Activated naive CD4-positive, alpha-beta T cell treated with anti-CD3 and anti-CD28 coated beads, Interleukin-2, amount 50 U/mL, for 72 hours (primary cell): ENCODE data around the gene NMNAT2. TPM values are rescaled to one million over a fixed set of nuclear protein-coding genes. Genes with fewer than 3 reads are reported as not detected.
"Not testable (repeated sequence)": the region's sequence is repeated elsewhere in the genome, so short reads cannot be mapped to it uniquely, and the experiment has no call there.

Source experiments
- ATAC-seq, 2 donors: fragments of 150-1000 bp; cut with Tn5 transposase; 2 replicates each; pipeline ENCODE4 v1.10.0; 2021; ENCODE audit warnings: mild to moderate bottlenecking in 2 of 2, moderate library complexity in 2 of 2
- DNase-seq, 2 donors: peaks; one replicate each; pipeline ENCODE4 v3.0.0; 2021 to 2022; ENCODE audit warnings: low spot score in 2 of 2
- H3K27ac Mint-ChIP-seq, 2 donors: one replicate each; pipeline ENCODE4 v1.8.0; 2022; ENCODE audit warnings: mild to moderate bottlenecking in 2 of 2, mixed read lengths in 2 of 2
- H3K36me3 Mint-ChIP-seq, 2 donors: one replicate each; pipeline ENCODE4 v1.8.0; 2022; ENCODE audit warnings: mixed read lengths in 2 of 2
- H3K9me3 Mint-ChIP-seq, 2 donors: one replicate each; pipeline ENCODE4 v1.8.0; 2022; ENCODE audit warnings: mixed read lengths in 2 of 2
- total RNA-seq, 2 donors: library from RNA; stranded (reverse); gene quantifications; one replicate each; pipeline ENCODE4 v1.2.3, GENCODE V29; 2022

Gene NMNAT2
- total RNA-seq, 2 donors from 2014 or later, result not detected

DNA sequence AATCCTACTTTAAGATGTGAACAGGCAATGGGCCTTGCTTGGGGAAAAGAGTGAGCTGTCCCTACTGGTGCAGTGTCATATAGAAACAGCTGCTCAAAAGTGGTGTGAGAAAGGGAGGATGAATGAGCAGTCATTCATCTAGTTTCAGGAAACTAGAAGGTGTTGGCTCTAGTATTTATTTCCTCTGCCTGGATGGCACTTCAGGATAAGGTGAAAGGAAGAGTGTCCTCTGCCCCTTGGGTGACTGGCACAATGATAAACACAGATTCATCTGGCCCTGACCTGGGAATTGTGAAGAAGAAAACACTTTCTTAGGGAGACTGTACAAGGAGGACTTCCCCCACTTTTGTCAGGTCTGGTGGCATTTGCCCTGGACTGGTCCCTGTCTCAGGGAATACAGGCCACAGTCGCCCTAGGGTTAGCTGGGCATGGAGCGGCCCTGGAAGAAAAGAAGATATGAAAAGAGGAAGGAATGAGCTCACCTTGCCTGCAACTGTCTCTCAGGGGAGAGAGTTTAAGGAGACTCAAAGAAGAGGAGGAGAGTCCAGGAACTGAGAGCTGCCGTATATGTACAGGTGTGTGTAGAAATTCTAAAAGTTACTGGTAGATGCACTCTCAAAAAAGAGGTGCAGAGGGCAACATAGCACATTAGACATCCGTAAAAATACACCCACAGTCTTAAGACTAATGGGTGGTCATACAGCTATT, 13.8 kb upstream of the NMNAT2 start:
- H3K9me3 Mint-ChIP-seq, result no peaks in the 10 kb centered on the region

GRCh38 chr1:183427591-183427990, 9.4 kb upstream of the NMNAT2 start:
- not testable (repeated sequence) for H3K9me3 Mint-ChIP-seq, ATAC-seq, DNase-seq, H3K27ac Mint-ChIP-seq, H3K36me3 Mint-ChIP-seq

More for the DNA sequence above, 13.8 kb upstream of the NMNAT2 start:
- H3K36me3 Mint-ChIP-seq, result no peaks in the 10 kb centered on the region
- H3K27ac Mint-ChIP-seq, result peak overlapping the region in 1 of 2 donors; percentile 24
- DNase-seq (no peak), ATAC-seq (peak in 1 of 2 donors; percentile 61)

DNA sequence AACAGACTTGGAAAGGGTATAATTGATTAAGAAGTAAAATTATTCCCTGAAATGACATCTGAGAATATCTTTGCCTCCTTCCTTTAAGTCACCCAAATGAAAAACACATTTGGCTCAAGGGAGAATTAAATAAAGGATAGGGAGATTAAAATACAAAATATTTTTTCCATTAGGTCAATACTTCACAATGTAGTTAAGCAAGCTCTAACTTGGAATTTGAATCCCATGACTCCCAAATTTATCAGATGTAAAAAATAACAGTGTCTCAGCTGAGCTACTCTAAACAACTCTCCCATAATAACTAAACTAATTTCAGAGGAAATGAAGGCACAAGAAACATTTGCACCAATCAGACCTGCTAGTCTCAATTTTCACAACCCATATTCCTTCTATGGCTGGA, 6.5 kb upstream of the NMNAT2 start:
- no peak for DNase-seq
- peaks cover 0 to 2% of the 10 kb centered on the region in 2 donors for H3K36me3 Mint-ChIP-seq
- H3K27ac Mint-ChIP-seq, result no peak overlapping the region
- ATAC-seq, result no peak
- H3K9me3 Mint-ChIP-seq, result no peaks in the 10 kb centered on the region

DNA sequence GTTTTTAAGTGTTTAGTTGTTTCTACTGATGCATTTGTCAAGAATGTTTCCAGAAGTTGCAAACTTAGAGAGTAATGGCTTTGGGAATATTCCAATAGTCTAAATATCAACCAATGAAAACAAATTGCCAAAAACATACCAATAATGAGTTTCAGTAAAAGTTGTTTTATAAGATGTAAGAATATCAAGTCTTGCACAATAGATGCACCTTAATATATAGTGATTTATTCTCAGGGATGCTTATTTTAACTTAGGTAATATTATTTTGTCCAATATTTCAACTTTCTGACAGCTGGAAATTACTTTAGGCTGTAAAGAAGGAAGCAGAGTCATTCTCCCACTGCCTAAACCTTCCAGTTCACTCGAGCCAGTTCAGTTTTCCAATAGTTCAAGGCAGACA, 5.4 kb upstream of the NMNAT2 start:
- H3K36me3 Mint-ChIP-seq, result peaks cover 0 to 10% of the 10 kb centered on the region in 2 donors
- H3K27ac Mint-ChIP-seq, result no peak overlapping the region
- DNase-seq, result no peak
- H3K9me3 Mint-ChIP-seq, result no peaks in the 10 kb centered on the region
- ATAC-seq, result no peak

- Mint-ChIP-seq H3K9me3 (no peaks in the 10 kb centered on the region), H3K36me3 (peaks cover 6 to 25% of the 10 kb centered on the region in 2 donors), H3K27ac (no peak overlapping the region)
- no peak for DNase-seq
- ATAC-seq, result no peak
Observed at GRCh38 chr1:183419399-183419798, 1.2 kb upstream of the NMNAT2 start.

DNA sequence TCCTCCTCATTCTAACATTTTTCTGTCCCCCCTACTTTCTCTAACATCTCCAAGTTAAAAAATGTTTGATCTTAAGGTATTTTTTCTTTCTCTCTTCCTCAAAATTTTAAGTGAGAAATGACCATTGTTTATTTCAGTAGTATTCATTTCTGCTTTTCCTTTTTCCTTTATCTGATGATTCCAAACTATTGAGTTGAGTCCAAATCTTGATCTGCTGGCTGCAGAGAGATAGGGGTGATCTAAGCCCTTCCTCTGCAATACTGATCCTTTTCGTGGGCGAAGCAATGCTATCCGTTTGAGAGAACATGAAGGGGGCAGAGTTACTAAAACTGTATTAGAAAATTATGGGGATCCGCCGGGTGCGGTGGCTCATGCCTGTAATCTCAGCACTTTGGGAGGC, 516 bp upstream of the NMNAT2 start:
- ATAC-seq (no peak), DNase-seq (no peak)
- Mint-ChIP-seq H3K27ac (no peak overlapping the region), H3K36me3 (peaks cover 6 to 25% of the 10 kb centered on the region in 2 donors), H3K9me3 (no peaks in the 10 kb centered on the region)

DNA sequence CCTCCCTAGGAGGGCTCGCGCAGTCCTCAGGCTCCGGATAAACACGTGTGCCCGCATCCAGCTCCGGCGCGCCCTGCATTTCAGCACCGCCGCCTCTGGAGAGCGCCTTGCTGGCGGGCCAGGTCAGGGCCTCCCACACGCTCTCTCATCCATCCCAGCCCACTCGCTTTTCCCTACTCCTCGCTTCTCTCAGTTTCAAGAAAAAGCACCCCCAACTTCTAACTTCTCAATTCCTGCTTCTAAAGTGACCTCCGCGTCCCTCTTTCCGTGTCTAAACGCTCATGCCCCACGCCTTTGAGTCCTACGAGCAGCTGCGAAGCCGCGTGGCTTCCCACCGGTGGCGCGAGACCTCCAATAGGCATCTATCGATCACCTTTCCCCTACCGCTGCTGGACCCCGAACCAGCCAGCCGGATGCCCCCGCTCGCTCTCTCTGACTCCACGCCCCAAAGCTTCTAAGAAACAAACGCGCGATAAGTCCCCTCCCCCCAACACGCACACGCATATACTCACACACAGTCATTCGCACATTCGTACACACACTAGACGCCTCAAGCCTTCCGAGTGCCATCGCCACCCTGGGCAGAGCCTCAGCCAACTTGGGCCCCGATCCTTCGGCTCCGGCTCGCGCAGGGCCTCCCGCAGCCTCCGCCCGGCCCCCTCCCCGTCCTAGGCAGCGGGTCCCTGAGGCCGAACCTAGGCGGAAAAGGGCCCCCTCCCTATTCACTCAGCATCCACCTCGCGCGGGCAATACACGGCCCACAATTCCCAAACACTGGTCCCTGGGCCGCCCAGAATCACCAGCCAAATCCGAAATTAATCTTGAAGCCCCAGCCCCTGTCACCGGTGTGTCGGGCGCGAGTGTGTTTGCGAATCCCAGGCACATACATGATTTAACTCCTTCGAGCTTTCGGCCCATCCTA, 1.1 kb downstream of the NMNAT2 start:
- H3K36me3 Mint-ChIP-seq, result peaks cover 6 to 25% of the 10 kb centered on the region in 2 donors
- no peak overlapping the region for H3K27ac Mint-ChIP-seq
- DNase-seq, result peak in 1 of 2 donors; percentile 61
- no peaks in the 10 kb centered on the region for H3K9me3 Mint-ChIP-seq
- peak; percentile 40 to 69 for ATAC-seq

- ATAC-seq (no peak), DNase-seq (no peak)
- H3K36me3 Mint-ChIP-seq, result peaks cover 6 to 19% of the 10 kb centered on the region in 2 donors
- H3K9me3 Mint-ChIP-seq, result peaks cover 3 to 4% of the 10 kb centered on the region in 2 donors
- no peak overlapping the region for H3K27ac Mint-ChIP-seq
Observed at GRCh38 chr1:183414365-183414764, 3.8 kb downstream of the NMNAT2 start.

GRCh38 chr1:183411091-183411490, 7.1 kb downstream of the NMNAT2 start:
- Mint-ChIP-seq H3K9me3 (peaks cover 3 to 4% of the 10 kb centered on the region in 2 donors), H3K27ac (no peak overlapping the region), H3K36me3 (no peaks in the 10 kb centered on the region)
- DNase-seq, result no peak
- no peak for ATAC-seq

DNA sequence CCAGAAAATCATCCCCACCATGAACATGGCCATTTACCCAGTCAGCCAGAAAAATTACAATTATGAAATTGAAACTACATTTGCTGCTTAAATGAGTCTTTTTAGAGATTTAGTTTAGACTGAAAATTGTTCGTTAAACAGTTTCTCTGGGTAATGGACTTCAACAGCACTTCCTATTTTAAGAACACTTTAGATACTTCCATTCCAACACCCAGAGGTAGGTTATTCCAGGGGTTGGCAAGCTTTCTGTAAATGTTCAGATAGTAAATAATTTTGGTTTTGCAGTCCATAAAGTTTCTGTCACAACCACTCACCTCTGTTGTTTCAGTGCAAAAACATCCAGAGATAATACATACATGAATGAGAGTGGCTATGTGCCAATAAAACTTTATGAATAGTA, 10.2 kb downstream of the NMNAT2 start:
- Mint-ChIP-seq H3K36me3 (no peaks in the 10 kb centered on the region), H3K9me3 (peaks cover 3 to 4% of the 10 kb centered on the region in 2 donors)

DNA sequence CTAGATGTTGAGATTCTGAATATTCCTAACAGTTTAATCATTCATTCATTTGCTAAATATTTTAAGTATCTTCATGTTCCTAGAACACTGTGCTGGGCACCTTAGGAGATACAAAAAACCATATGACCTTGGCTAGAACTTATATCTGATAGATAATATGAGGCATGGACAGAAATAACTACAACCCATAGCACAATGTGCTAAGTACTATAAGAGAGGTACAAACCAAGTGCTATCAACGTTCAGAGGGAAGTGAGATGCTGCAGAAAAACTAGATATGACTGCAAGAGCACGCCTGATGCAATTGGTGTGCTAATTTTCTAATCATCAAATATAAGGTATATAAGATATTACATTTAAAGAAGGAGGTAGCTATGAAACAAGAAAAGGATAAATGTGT, 10.7 kb downstream of the NMNAT2 start:
- no peaks in the 10 kb centered on the region for H3K36me3 Mint-ChIP-seq
- ATAC-seq (no peak), DNase-seq (no peak)
- no peak overlapping the region for H3K27ac Mint-ChIP-seq
- peaks cover 3 to 4% of the 10 kb centered on the region in 2 donors for H3K9me3 Mint-ChIP-seq

More for the DNA sequence above, 10.2 kb downstream of the NMNAT2 start:
- no peak overlapping the region for H3K27ac Mint-ChIP-seq
- ATAC-seq (no peak), DNase-seq (no peak)

DNA sequence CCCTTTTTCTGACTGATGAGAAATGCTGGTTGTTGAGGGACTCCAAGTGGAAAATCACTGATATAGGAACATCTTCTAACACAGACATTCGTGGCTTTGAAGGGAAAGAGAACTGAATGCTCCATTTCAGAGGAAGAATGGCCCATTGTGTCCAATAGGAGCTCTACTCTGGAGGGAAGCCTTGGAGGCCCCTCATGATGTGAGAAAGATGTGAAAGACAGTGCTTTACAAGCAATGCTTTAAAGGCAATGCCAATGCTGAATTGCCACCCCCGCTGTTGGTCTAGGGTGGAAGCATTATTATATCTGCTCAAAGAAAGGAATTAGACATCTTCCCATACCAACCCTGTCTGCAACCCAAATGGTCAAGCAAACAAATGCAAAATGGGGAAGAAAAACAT, 13.7 kb downstream of the NMNAT2 start:
- H3K9me3 Mint-ChIP-seq, result no peaks in the 10 kb centered on the region
- H3K36me3 Mint-ChIP-seq, result no peaks in the 10 kb centered on the region
- DNase-seq, result no peak
- ATAC-seq, result no peak
- H3K27ac Mint-ChIP-seq, result no peak overlapping the region

- no peak for ATAC-seq
- Mint-ChIP-seq H3K27ac (no peak overlapping the region), H3K36me3 (no peaks in the 10 kb centered on the region)
Observed at GRCh38 chr1:183403498-183403897, 14.7 kb downstream of the NMNAT2 start.

DNA sequence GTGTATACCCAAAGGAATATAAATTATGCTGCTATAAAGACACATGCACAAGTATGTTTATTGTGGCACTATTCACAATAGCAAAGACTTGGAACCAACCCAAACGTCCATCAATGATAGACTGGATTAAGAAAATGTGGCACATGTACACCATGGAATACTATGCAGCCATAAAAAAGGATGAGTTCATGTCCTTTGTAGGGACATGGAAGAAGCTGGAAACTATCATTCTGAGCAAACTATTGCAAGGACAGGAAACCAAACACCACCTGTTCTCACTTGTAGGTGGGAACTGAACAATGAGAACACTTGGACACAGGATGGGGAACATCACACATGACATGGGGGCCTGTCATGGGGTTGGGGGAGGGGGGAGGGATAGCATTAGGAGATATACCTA, 16.6 kb downstream of the NMNAT2 start:
- not testable (repeated sequence) for H3K36me3 Mint-ChIP-seq, DNase-seq, H3K27ac Mint-ChIP-seq, H3K9me3 Mint-ChIP-seq, ATAC-seq

More at GRCh38 chr1:183403498-183403897, 14.7 kb downstream of the NMNAT2 start:
- H3K9me3 Mint-ChIP-seq, result no peaks in the 10 kb centered on the region
- no peak for DNase-seq

GRCh38 chr1:183394435-183394834, 23.7 kb downstream of the NMNAT2 start:
- H3K36me3 Mint-ChIP-seq, result no peaks in the 10 kb centered on the region
- ATAC-seq (no peak), DNase-seq (no peak)
- H3K9me3 Mint-ChIP-seq, result no peaks in the 10 kb centered on the region
- no peak overlapping the region for H3K27ac Mint-ChIP-seq

GRCh38 chr1:183391863-183392262, 26.3 kb downstream of the NMNAT2 start:
- ATAC-seq (no peak), DNase-seq (no peak)
- Mint-ChIP-seq H3K9me3 (no peaks in the 10 kb centered on the region), H3K36me3 (no peaks in the 10 kb centered on the region), H3K27ac (no peak overlapping the region)

DNA sequence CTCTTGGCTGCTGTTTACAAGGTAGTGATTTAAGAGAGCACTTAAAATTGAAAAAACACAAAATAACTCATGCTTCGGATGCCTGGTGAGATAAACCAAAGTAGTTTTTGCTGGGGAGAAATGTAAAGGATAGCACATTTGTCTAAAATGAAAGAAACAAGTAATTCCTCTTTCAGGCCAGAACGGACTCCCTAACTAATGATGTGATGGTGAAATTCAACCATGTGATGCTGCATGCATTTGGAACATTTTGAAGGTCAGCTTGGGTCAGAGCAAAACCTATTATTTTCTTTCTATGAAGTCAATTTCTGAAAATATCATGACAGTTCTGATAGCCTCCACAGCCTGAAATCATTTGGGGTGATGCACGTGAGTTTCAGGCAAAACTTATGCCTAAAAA, 27.6 kb downstream of the NMNAT2 start:
- no peak for DNase-seq
- no peaks in the 10 kb centered on the region for H3K36me3 Mint-ChIP-seq
- no peaks in the 10 kb centered on the region for H3K9me3 Mint-ChIP-seq
- no peak for ATAC-seq
- no peak overlapping the region for H3K27ac Mint-ChIP-seq
